B cell (primary cell): ENCODE results near the gene ZNF846. TPM values are rescaled to one million over a fixed set of nuclear protein-coding genes. Genes with fewer than 3 reads are reported as not detected.

Experiments used
- ATAC-seq: fragments of 200-7000 bp; cut with Tn5 transposase; one replicate; pipeline ENCODE4 v1.10.0; 2021; ENCODE audit warnings: low read depth, mild to moderate bottlenecking, moderate number of reproducible peaks, moderate library complexity
- CTCF ChIA-PET: fragments of 350-600 bp; sonication (Branson Sonifier 250); formaldehyde crosslinking; loops from one replicate; lab custom pipeline; 2021; ENCODE audit warnings: antibody characterized with exemption, inconsistent platforms; lab: Charles Lee
- POLR2A ChIA-PET: fragments of 350-600 bp; sonication (Branson Sonifier 250); formaldehyde crosslinking; loops from one replicate; lab custom pipeline; 2021; ENCODE audit warnings: antibody characterized with exemption; lab: Charles Lee
- DNase-seq: peaks from one replicate; pipeline ENCODE4 v3.0.0; 2013
- H2AFZ ChIP-seq: 2 replicates; pipeline ENCODE4 v1.6.1; 2012; ENCODE audit warnings: mild to moderate bottlenecking, low read depth, low read length; ENCODE audit not compliant: insufficient read depth, poor library complexity, severe bottlenecking
- H3K27ac ChIP-seq, 2 donors: 1 replicate in 1 of 2; 2 replicates in 1 of 2; pipeline ENCODE4 v1.5.1; 2012 to 2013; ENCODE audit warnings: low read length in 2 of 2, mild to moderate bottlenecking in 2 of 2, moderate library complexity in 1 of 2
- H3K27me3 ChIP-seq, 4 experiments: fragments of 200-600 bp in 1 of 4; sonication (generic) in 1 of 4; replicated peaks in 1 of 4; 1 replicate in 2 of 4; 2 replicates in 2 of 4; pipeline versions ENCODE4 v1.6.1 to v1.7.0; 2013 to 2016; ENCODE audit warnings: low read length in 3 of 4, mild to moderate bottlenecking in 2 of 4, mixed read lengths in 1 of 4, moderate library complexity in 1 of 4; ENCODE audit not compliant: insufficient read depth in 4 of 4, control insufficient read depth in 3 of 4; ENCODE audit errors: control extremely low read depth in 1 of 4
- H3K36me3 ChIP-seq, 2 experiments: replicated peaks in 1 of 2; 1 replicate in 1 of 2; 2 replicates in 1 of 2; pipeline versions ENCODE4 v1.6.1 to v1.7.1; 2013; ENCODE audit warnings: low read length in 1 of 2; ENCODE audit not compliant: insufficient read depth in 2 of 2, control insufficient read depth in 1 of 2; ENCODE audit errors: control extremely low read depth in 1 of 2, extremely low read depth in 1 of 2
- H3K4me1 ChIP-seq, 2 donors: fragments of 200-600 bp in 1 of 2; sonication (generic) in 1 of 2; 1 replicate in 1 of 2; 2 replicates in 1 of 2; pipeline versions ENCODE4 v1.5.1 to v1.6.1; 2013 to 2017; ENCODE audit warnings: low read length in 2 of 2; ENCODE audit not compliant: control insufficient read depth in 2 of 2, insufficient read depth in 2 of 2
- H3K4me2 ChIP-seq: replicated peaks from 2 replicates; pipeline ENCODE3; 2012; ENCODE audit warnings: mild to moderate bottlenecking, low read depth, low read length; ENCODE audit not compliant: poor library complexity, severe bottlenecking
- H3K4me3 ChIP-seq, 5 experiments: fragments of 200-600 bp in 1 of 5; sonication (generic) in 1 of 5; 1 replicate in 3 of 5; 2 replicates in 2 of 5; pipeline versions ENCODE4 v1.5.1 to v1.7.0; 2011 to 2016; ENCODE audit warnings: low read length in 4 of 5, mild to moderate bottlenecking in 4 of 5, low read depth in 2 of 5, control low read depth in 1 of 5, moderate library complexity in 1 of 5; ENCODE audit not compliant: insufficient read depth in 1 of 5; ENCODE audit errors: control extremely low read depth in 1 of 5, extremely low read depth in 1 of 5
- H3K79me2 ChIP-seq: fragments of 200-600 bp; sonication (generic); one replicate; pipeline ENCODE4 v1.6.0; 2016; ENCODE audit warnings: low read length; ENCODE audit not compliant: control insufficient read depth, insufficient read depth
- H3K9ac ChIP-seq: fragments of 200-600 bp; sonication (generic); 2 replicates; pipeline ENCODE4 v1.6.1; 2017; ENCODE audit warnings: mild to moderate bottlenecking, low read length, moderate library complexity
- H3K9me3 ChIP-seq, 3 donors: one replicate each; pipeline versions ENCODE4 v1.6.1 to v1.7.1; 2013; ENCODE audit warnings: low read length in 2 of 3; ENCODE audit not compliant: control insufficient read depth in 2 of 3, insufficient read depth in 1 of 3; ENCODE audit errors: control extremely low read depth in 1 of 3
- H4K20me1 ChIP-seq: 2 replicates; pipeline ENCODE4 v1.6.0; 2012; ENCODE audit warnings: mild to moderate bottlenecking, low read length; ENCODE audit not compliant: insufficient read depth, control insufficient read depth, poor library complexity, severe bottlenecking
- H3K27ac Mint-ChIP-seq: one replicate; pipeline ENCODE4 v1.8.0; 2021; ENCODE audit warnings: mixed read lengths
- H3K27me3 Mint-ChIP-seq: one replicate; pipeline ENCODE4 v1.8.0; 2021; ENCODE audit warnings: mixed read lengths
- H3K4me1 Mint-ChIP-seq: one replicate; pipeline ENCODE4 v1.8.0; 2021; ENCODE audit warnings: mixed read lengths
- H3K4me3 Mint-ChIP-seq: one replicate; pipeline ENCODE4 v1.8.0; 2021; ENCODE audit warnings: mixed read lengths
- H3K9me3 Mint-ChIP-seq: one replicate; pipeline ENCODE4 v1.8.0; 2022; ENCODE audit warnings: mixed read lengths; ENCODE audit not compliant: insufficient read depth
- EZH2 ChIP-seq: IDR thresholded peaks from 2 replicates; pipeline ENCODE4 v1.6.1; 2012; ENCODE audit warnings: borderline replicate concordance, low read depth, mild to moderate bottlenecking, moderate library complexity, low read length; ENCODE audit not compliant: insufficient read depth, poor library complexity, severe bottlenecking
- WGBS: methylation state at CpG from one replicate; pipeline ENCODE4 v1.1.5; 2013; ENCODE audit warnings: missing lambda C conversion rate; ENCODE audit not compliant: insufficient coverage; 5-methylcytosine and 5-hydroxymethylcytosine counted together
- intact Hi-C: fragments of 100-400 bp; cut with micrococcal nuclease; formaldehyde crosslinking; loops from one replicate; pipeline ENCODE4 v1.10.0; 2022
- polyA plus RNA-seq: library from polyadenylated mRNA; depleted of rRNA; stranded (reverse); fragments of >200 nt; gene quantifications from 2 replicates; pipeline ENCODE4 v1.2.3, GENCODE V29; 2012
- total RNA-seq, 2 donors: library from RNA; stranded (reverse); fragments of 120-200 nt in 1 of 2; gene quantifications; 1 replicate in 1 of 2; 2 replicates in 1 of 2; pipeline versions ENCODE4 v1.2.3 to v1.2.4, GENCODE V29; 2013 to 2022
- TF ChIP-seq, protein P1 (sequence below): fragments of 200-600 bp; IDR thresholded peaks from one replicate; pipeline ENCODE4 v1.8.0; 2022; ENCODE audit warnings: antibody characterized with exemption, mild to moderate bottlenecking

The ZNF846 gene
- total and polyA plus RNA-seq, 2 donors (not counting 1 experiment from before 2014, with no cell fraction given) = 8.8 to 18.2 TPM

DNA sequence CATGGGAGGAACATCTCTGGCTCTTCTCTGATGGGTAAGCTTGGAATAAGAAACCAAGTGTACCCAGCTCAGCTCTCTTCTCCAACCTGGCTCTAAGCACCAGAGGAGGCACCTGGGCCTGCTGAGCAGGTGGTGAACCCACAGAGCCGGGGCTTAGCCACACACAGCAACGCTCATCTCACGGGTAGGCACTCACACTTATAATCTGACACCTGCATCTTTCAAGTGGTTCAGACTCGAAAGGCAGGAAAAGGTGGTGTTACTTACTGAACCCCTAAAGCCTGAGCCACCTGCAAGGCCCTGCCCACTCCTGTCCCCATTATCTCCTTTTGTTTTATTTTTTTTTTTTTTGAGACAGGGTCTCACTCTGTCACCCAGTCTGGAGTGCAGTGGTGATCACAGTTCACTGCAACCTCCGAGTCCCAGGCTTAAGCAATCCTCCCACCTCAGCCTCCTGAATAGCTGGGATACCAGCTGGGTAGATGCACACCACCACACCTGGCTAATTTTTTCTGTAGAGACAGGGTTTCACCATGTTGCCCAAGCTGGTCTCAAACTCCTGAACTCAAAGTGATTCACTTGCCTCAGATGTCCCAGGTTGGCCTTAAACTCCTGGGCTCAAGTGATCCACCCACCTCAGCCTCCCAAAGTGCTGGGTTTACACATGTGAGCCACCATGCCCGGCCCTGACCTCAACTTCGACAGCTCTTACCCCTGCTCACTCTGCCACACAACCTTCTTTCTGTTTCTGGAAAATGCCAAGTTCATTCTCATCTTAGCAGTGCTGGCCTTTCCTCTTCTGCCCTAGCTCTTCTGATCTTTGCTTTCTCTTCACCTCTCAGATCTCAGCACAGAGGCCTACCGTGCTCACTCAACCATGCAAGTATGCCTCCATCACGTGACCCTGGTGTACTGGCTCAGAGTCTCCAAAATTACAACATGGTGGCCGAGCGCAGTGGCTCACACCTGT is 40.6 kb upstream of the ZNF846 start:
- TF ChIP-seq, protein P1, sequence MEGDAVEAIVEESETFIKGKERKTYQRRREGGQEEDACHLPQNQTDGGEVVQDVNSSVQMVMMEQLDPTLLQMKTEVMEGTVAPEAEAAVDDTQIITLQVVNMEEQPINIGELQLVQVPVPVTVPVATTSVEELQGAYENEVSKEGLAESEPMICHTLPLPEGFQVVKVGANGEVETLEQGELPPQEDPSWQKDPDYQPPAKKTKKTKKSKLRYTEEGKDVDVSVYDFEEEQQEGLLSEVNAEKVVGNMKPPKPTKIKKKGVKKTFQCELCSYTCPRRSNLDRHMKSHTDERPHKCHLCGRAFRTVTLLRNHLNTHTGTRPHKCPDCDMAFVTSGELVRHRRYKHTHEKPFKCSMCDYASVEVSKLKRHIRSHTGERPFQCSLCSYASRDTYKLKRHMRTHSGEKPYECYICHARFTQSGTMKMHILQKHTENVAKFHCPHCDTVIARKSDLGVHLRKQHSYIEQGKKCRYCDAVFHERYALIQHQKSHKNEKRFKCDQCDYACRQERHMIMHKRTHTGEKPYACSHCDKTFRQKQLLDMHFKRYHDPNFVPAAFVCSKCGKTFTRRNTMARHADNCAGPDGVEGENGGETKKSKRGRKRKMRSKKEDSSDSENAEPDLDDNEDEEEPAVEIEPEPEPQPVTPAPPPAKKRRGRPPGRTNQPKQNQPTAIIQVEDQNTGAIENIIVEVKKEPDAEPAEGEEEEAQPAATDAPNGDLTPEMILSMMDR = no peak
- TF ChIP-seq EZH2 = no peak
- WGBS = 77% methylated on average over 8 of the region's 11 CpGs
- ATAC-seq = no peak
- no peak for DNase-seq
- H4K20me1 ChIP-seq = no peaks in the 10 kb centered on the region
- Mint-ChIP-seq H3K4me3 (no peak overlapping the region), H3K27me3 (no peaks in the 10 kb centered on the region), H3K4me1 (no peaks in the 10 kb centered on the region), H3K9me3 (no peaks in the 10 kb centered on the region), H3K27ac (no peak overlapping the region)
- no peak overlapping the region for H2AFZ ChIP-seq
- intact Hi-C loops = no loop called here
- no peak overlapping the region for H3K4me2 ChIP-seq
- H3K27me3 ChIP-seq = no peaks in the 10 kb centered on the region
- H3K9ac ChIP-seq = no peak overlapping the region
- no peak overlapping the region for H3K4me3 ChIP-seq
- ChIA-PET POLR2A (no interaction called here), CTCF (interaction anchor here (0.5 to 1.0 kb wide), 2 partner anchors 13 to 578 kb away, joined by 3 read pairs; no protein-coding TSS in a partner anchor)
- peaks cover 0 to under 1% (median 0%) of the 10 kb centered on the region in 3 donors for H3K9me3 ChIP-seq
- H3K79me2 ChIP-seq = peaks cover 25% of the 10 kb centered on the region
- H3K27ac ChIP-seq = no peak overlapping the region
- H3K36me3 ChIP-seq = peaks cover 0 to 24% of the 10 kb centered on the region in 2 experiments
- no peaks in the 10 kb centered on the region for H3K4me1 ChIP-seq

DNA sequence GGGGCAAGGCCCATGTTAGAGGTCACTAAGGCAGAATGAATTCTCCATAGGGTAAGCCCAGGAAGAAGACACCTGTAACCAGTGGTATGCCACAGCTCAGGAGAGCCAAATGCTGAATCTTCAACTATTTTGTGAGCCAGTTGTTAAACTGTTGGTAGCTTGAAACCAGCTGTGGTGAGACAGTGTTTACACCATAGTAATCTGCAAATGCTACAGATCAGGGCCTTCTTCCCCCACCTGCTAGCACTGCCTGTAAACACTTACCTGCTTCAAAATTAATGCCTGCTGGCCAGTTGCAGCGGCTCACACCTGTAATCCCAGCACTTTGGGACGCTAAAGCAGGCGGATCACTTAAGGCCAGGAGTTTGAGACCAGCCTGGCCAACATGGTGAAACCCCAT is 38.3 kb upstream of the ZNF846 start:
- no peaks in the 10 kb centered on the region for H3K9me3 Mint-ChIP-seq
- H3K27me3 Mint-ChIP-seq = no peaks in the 10 kb centered on the region
- H4K20me1 ChIP-seq = no peaks in the 10 kb centered on the region
- 100% methylated on average over 2 of the region's 3 CpGs for WGBS
- H3K4me2 ChIP-seq = no peak overlapping the region
- POLR2A ChIA-PET = interaction anchor here (0.7 kb wide), 1 partner anchor 284 kb away, joined by 3 read pairs; no protein-coding TSS in a partner anchor
- no peak for ATAC-seq
- intact Hi-C loops = no loop called here
- no peak overlapping the region for H3K4me3 ChIP-seq
- H3K27ac ChIP-seq = no peak overlapping the region
- no peak for DNase-seq
- H2AFZ ChIP-seq = no peak overlapping the region
- peaks cover 7% of the 10 kb centered on the region for H3K79me2 ChIP-seq
- no peak overlapping the region for H3K9ac ChIP-seq
- no peak overlapping the region for H3K27ac Mint-ChIP-seq
- H3K4me1 Mint-ChIP-seq = no peaks in the 10 kb centered on the region
- H3K36me3 ChIP-seq = peaks cover 0 to 22% of the 10 kb centered on the region in 2 experiments
- H3K27me3 ChIP-seq = no peaks in the 10 kb centered on the region
- no peaks in the 10 kb centered on the region for H3K9me3 ChIP-seq
- H3K4me1 ChIP-seq = no peaks in the 10 kb centered on the region
- no peak overlapping the region for H3K4me3 Mint-ChIP-seq
- CTCF ChIA-PET = interaction anchor here (0.9 to 1.6 kb wide), 3 partner anchors 9 to 602 kb away, joined by 3 to 5 read pairs (median 4); no protein-coding TSS in a partner anchor
- TF ChIP-seq, protein P1 = no peak
- no peak for TF ChIP-seq EZH2
